Measurements from ENCODE around the gene ACADS.

ACADS gene

DNA sequence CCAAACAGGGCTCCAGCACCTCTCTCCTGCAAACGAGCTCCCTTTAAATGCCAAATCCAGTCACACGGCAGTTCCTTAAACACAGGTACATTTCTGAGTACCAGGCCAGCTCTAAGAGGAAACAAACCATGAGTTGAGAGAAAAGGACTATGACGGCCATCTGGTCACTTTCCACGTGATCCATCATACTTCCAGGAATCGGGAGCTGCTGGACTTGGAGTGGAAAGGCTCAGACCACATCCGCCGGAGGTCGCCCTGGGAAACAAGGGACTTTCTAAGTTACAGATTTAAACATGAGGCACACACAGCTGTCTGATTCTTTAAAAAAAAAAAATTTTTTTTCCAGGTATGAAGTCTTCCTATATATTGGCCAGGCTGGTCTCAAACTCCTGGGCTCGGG is 39.2 kb downstream of the ACADS start:
- POLR2A ChIA-PET, result no interaction called here
- peaks cover 3% of the 10 kb centered on the region; the same call in 1 of the 2 replicates for H3K4me1 ChIP-seq (ENCODE audit: control insufficient read depth, insufficient read depth, low read length)
- CTCF ChIA-PET, result interaction anchor here (0.8 to 1.1 kb wide), 2 partner anchors 182 to 207 kb away, joined by 3 to 5 read pairs; no protein-coding TSS in a partner anchor
- peaks cover 4 to 79% of the 10 kb centered on the region in 2 experiments; a peak in 2 of 3 replicates for H3K36me3 ChIP-seq (ENCODE audit: control insufficient read depth in 2 of 2, insufficient read depth in 1 of 2, low read length in 2 of 2)
- no peak overlapping the region for H3K27ac ChIP-seq (ENCODE audit: extremely low read depth, low read depth, low read length)
- no peak for TF ChIP-seq ZNF704 (tag by site-specific recombination; IDR thresholded peaks at IDR 0.05)
- no peak for TF ChIP-seq ZSCAN30 (tag by site-specific recombination; IDR thresholded peaks at IDR 0.05)
- TF ChIP-seq ZNF449 (tag by site-specific recombination; IDR thresholded peaks at IDR 0.05), result no peak
- TF ChIP-seq, protein P1, sequence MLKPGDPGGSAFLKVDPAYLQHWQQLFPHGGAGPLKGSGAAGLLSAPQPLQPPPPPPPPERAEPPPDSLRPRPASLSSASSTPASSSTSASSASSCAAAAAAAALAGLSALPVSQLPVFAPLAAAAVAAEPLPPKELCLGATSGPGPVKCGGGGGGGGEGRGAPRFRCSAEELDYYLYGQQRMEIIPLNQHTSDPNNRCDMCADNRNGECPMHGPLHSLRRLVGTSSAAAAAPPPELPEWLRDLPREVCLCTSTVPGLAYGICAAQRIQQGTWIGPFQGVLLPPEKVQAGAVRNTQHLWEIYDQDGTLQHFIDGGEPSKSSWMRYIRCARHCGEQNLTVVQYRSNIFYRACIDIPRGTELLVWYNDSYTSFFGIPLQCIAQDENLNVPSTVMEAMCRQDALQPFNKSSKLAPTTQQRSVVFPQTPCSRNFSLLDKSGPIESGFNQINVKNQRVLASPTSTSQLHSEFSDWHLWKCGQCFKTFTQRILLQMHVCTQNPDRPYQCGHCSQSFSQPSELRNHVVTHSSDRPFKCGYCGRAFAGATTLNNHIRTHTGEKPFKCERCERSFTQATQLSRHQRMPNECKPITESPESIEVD (tag by site-specific recombination; IDR thresholded peaks at IDR 0.05), result no peak
- TF ChIP-seq GFI1B (tag by site-specific recombination; IDR thresholded peaks at IDR 0.05), result no peak
- no peak overlapping the region for H3K4me3 ChIP-seq (ENCODE audit: low read depth, low read length)
- H3K9me3 ChIP-seq (ENCODE audit: control insufficient read depth, insufficient read depth, low read depth, low read length), result no peaks in the 10 kb centered on the region

DNA sequence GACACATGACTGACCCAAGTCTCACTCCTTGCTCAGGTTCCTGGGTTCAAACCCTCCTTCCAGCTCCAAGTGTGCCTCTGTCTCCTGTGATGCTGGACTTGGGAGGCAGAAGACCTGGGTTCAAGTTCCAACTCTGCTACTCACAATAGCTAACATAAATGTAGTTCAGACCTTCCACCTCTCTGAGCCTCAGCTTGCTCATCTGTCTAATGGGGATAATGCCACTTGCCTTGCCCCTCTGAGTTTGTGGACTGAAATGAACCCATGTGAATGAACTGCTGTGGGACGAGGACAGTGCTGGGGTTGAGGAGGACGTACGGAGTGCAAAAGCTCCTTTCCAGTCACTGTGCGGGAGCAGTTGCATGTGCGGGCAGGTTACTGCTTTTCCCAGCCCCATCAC is 40.9 kb downstream of the ACADS start:
- ChIA-PET POLR2A (no interaction called here), CTCF (interaction anchor here (0.6 kb wide), 1 partner anchor 9 kb away, joined by 4 read pairs; no protein-coding TSS in a partner anchor)
- Histone ChIP-seq H3K4me1 (ENCODE audit: control insufficient read depth, insufficient read depth, low read length) (peaks cover 3% of the 10 kb centered on the region; the same call in 1 of the 2 replicates), H3K36me3 (ENCODE audit: control insufficient read depth in 2 of 2, insufficient read depth in 1 of 2, low read length in 2 of 2) (peaks cover 4 to 68% of the 10 kb centered on the region in 2 experiments; a peak in 2 of 3 replicates), H3K27ac (ENCODE audit: extremely low read depth, low read depth, low read length) (no peak overlapping the region), H3K9me3 (ENCODE audit: control insufficient read depth, insufficient read depth, low read depth, low read length) (no peaks in the 10 kb centered on the region), H3K4me3 (ENCODE audit: low read depth, low read length) (no peak overlapping the region)
- TF ChIP-seq ZNF529 (tag by site-specific recombination; IDR thresholded peaks at IDR 0.05; ENCODE audit: insufficient replicate concordance), result no peak
- TF ChIP-seq, protein P2, sequence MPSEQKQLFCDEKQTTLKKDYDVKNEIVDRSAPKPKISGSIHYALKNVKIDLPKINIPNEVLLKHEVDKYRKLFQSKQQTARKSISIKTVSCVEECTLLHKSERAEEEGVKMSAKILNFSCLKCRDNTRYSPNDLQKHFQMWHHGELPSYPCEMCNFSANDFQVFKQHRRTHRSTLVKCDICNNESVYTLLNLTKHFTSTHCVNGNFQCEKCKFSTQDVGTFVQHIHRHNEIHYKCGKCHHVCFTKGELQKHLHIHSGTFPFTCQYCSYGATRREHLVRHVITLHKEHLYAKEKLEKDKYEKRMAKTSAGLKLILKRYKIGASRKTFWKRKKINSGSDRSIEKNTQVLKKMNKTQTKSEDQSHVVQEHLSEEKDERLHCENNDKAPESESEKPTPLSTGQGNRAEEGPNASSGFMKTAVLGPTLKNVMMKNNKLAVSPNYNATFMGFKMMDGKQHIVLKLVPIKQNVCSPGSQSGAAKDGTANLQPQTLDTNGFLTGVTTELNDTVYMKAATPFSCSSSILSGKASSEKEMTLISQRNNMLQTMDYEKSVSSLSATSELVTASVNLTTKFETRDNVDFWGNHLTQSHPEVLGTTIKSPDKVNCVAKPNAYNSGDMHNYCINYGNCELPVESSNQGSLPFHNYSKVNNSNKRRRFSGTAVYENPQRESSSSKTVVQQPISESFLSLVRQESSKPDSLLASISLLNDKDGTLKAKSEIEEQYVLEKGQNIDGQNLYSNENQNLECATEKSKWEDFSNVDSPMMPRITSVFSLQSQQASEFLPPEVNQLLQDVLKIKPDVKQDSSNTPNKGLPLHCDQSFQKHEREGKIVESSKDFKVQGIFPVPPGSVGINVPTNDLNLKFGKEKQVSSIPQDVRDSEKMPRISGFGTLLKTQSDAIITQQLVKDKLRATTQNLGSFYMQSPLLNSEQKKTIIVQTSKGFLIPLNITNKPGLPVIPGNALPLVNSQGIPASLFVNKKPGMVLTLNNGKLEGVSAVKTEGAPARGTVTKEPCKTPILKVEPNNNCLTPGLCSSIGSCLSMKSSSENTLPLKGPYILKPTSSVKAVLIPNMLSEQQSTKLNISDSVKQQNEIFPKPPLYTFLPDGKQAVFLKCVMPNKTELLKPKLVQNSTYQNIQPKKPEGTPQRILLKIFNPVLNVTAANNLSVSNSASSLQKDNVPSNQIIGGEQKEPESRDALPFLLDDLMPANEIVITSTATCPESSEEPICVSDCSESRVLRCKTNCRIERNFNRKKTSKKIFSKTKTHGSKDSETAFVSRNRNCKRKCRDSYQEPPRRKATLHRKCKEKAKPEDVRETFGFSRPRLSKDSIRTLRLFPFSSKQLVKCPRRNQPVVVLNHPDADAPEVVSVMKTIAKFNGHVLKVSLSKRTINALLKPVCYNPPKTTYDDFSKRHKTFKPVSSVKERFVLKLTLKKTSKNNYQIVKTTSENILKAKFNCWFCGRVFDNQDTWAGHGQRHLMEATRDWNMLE (tag by site-specific recombination; conservative IDR thresholded peaks at IDR 0.05; ENCODE audit: low read depth), result no peak
- no peak for TF ChIP-seq ZNF514 (tag by site-specific recombination; IDR thresholded peaks at IDR 0.05)
- TF ChIP-seq ZNF837 (tag by site-specific recombination; IDR thresholded peaks at IDR 0.05), result no peak
- TF ChIP-seq ZNF548 (tag by site-specific recombination; IDR thresholded peaks at IDR 0.05), result no peak
- TF ChIP-seq ZBTB26 (tag by site-specific recombination; optimal IDR thresholded peaks at IDR 0.05), result no peak
- TF ChIP-seq PATZ1 (tag by site-specific recombination; IDR thresholded peaks at IDR 0.05), result no peak

Data from HEK293 (cell line).